GM18870 (cell line): ENCODE data around the gene AQP6.
"Not testable (repeated sequence)": the region's sequence is repeated elsewhere in the genome, so short reads cannot be mapped to it uniquely, and the experiment has no call there.

Source experiments
- ATAC-seq: cut with Tn5 transposase; IDR thresholded peaks from one replicate; pipeline ENCODE4 v1.9.1; 2021; ENCODE audit warnings: moderate library complexity; ENCODE audit not compliant: unreplicated experiment

The AQP6 gene

DNA sequence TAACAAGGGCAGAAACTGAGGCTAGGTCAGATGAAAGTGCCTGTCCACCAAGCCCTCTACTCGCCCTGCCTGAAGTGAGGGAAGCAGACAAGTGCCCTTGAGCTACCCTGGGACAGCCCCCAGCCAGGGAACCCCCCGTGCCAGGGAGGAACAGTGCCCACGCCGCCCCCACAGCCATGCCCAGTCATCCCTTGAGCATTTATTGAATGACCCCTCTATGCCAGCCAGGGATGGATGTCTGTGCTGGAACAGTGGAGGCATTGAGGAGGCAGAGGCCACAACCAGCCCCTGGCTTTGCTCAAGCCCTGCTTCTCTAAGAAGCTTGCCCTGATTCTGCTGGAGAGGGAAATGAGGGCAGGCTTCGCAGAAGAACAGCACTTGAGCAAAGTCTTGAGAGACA lies 3.7 kb upstream of the AQP6 start:
- ATAC-seq = no peak

DNA sequence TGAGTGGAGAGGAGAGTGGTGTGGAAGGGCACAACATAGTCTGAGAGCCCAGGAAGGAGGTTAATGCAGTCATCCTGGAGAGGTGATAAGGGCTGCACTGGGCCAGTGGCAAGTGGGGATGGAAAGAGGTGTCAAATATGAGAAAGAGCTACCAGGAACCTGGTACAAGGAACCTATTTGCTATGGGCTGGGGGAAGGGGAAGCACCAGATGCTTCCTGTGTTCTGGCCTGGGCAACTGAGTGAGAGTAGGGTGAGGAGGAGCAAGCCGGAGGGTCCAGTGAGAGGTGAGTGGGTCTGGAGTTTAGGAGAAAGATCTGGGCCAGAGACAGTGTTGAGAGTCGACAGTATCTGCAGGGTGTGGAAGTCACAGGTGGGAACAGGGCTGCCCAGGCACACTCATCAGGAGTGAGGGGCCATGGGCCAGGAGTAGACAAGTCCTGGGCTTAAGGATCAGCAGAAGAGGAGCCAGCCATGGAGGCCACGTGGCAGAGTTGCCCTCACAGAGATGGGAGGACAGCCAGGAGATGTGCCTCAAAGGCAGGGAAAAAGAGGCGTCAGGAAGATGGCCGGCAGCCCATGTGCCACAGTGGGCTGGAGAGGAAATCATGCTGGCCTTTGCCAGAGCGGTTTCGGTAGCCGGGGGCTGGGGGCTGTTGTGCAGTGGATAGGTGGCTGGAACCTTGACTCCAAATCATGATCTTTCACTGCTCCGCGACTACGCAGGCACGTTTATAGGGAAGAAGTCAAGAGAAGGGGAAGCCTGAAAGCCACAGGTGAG lies 2.9 kb upstream of the AQP6 start:
- ATAC-seq = no peak

DNA sequence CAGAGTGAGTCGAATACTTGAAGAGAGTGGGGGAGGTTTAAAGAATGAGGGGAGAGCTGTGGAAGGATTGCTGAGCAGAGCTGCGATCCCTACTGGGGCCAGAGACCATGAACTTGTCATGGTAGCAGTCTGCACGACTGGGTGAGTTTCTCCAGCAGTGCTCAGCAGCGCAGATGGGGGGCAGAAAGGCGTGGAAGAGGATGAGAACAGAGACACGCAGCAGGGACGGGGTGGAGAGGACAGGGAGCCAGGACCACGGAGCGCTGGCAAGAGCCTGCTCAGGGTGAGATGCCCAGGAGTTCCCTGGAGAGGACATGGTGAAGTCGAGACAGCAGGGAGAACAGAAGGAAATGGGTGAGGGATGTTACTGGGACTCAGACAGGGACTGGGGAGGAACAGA lies 2.1 kb upstream of the AQP6 start:
- no peak for ATAC-seq

DNA sequence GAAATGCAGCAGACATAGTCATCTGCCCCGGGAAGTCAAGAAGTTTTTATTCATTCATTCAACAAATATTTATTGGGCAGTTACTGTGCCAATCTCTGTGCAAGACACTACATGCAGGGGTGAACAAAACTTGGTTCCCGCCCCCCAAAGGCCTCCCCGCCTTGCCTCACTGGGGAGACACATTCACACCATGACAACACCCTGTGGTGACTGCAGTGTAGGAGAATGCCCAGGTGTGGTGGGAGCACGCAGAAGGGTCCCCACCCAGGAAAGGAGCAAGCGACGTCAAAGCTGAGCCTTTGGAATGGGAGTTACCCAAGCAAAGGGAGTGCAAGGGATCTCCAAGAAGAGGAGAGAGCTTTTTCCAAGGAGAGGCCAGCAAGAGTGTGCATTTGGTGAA lies 1.6 kb upstream of the AQP6 start:
- no peak for ATAC-seq

DNA sequence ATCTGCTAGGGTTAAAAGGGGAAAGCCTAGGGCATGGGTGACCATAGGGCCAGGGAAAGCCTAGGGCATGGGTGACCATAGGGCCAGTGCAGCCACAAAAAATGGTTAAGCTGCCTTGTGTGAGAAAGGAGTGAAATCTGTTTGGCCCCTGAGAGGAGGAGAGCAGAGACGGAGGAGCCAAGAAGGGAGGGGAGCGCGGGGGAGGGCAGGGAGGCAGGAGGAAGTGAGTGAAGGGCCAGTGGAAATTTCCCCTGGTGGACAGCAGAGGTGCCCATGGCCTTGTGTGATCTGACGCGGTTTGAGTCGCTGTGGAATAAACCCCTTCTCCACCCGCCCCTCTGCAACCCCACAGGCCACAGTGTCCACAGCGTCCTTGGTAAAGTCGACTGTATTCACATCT lies 618 bp upstream of the AQP6 start:
- ATAC-seq = no peak

DNA sequence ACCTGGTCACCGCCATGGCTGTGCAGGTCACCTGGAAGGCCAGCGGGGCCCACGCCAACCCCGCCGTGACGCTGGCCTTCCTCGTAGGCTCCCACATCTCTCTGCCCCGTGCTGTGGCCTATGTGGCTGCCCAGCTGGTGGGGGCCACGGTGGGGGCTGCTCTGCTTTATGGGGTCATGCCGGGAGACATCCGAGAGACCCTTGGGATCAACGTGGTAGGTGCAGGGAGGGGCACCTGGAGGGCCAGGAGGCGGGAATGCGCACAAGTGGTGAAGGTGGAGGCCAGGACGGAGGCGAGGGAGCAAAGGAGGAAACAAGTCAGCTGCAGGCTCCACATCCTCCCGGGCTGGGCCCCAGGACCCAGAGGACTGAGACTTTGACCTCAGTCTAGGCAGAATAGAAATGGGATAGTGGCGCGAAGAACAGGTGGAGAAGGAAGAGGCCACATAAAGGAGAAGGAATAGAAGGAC lies 649 bp downstream of the AQP6 start:
- ATAC-seq = no peak

DNA sequence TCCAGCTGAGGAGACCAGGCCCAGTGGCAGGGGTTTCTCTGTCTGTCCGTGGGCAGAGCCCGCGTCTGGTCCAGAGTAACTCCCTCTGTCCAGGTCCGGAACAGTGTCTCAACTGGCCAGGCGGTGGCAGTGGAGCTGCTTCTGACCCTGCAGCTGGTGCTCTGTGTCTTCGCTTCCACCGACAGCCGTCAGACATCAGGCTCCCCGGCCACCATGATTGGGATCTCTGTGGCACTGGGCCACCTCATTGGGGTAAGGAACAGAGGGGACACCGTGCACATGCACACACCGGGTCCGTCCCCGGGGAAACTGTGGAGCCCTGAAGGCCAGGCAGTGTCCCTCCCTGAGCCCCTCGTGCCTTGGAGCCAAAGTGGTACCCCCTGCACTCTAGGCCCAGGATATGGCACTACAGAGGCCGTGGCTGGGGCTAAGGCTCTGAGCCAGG lies 1.5 kb downstream of the AQP6 start:
- ATAC-seq = no peak

DNA sequence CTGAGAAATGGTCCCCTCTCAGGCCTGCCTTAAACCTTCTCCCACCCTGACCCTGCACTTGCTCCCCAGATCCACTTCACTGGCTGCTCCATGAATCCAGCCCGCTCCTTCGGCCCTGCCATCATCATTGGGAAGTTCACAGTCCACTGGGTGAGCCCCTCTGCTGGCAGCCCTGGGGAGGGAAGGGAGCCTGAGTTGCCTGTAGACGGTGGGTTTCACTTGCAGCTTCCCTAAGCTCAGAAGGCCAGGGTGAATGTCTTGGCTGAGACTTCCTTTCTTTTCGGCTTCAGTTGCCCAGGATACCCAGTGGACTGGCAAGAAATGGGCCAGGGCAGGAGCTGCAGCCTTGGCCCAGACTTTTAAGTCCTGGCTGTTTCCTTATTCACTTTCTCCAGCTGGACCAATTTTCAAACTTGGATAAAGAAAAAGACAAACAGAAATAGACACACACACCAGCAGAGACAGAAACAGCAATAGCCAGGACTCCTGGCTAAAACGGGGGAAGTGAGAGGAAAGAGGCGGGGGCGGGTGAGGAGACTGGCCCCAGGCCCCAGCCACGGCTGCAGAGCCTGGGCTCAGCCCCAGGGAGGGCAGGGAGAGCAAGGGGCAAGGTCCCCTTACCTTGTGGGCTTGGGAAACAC lies 2.0 kb downstream of the AQP6 start:
- no peak for ATAC-seq

DNA sequence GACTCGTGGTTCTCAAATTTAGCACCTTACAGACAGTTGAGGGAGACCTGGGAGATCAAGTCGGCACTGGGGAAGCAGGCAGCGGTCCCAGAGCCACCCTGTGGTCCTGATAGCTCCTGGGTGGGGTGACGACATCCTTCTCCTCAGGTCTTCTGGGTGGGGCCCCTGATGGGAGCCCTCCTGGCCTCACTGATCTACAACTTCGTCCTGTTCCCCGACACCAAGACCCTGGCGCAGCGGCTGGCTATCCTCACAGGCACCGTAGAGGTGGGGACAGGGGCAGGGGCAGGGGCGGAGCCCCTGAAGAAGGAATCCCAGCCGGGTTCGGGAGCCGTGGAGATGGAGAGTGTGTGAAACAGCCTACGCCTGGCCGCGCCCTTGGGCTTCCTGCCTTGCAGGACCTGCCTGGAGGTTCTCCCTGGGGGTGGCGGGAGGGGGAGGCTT lies 2.6 kb downstream of the AQP6 start:
- ATAC-seq = no peak

DNA sequence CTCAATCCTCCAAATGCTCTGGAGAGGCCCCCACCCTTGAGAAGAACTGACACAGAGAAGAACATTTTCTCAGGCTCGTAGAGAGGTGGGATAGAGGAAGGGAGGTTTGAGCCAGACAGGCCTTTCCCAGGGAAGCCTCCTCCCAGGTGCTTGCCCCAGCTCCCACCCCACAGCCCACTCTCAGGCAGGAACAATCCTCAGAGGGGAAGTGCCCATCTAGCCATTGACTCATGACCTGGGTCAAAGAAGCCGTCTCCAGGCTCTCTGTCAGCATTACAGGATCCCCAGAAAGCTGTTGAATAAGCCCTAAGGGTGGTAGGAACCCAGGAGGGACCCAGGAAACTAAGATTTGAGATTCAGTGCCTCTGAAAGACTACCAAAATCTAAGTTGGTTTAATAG lies 3.8 kb downstream of the AQP6 start:
- ATAC-seq = no peak

DNA sequence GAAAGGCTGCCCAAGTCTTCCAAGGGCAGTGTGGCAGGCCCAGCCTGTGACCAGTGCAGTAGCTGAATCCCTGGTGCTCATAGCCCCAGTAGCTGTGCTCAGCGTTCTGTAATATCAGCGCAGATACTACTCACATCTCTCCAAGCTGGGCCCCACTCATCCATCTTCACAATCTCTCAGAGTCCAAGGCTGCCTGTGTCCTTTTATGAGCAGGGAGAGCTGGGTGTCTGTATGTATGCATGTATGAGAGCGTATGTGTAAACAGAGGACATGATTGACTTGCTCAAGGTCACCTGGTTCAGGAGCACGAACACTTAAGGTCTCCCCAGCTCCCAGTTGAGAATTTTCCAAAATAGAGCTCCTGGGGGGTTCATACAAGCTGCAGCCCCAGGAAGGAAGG lies 5.4 kb downstream of the AQP6 start:
- ATAC-seq = no peak

DNA sequence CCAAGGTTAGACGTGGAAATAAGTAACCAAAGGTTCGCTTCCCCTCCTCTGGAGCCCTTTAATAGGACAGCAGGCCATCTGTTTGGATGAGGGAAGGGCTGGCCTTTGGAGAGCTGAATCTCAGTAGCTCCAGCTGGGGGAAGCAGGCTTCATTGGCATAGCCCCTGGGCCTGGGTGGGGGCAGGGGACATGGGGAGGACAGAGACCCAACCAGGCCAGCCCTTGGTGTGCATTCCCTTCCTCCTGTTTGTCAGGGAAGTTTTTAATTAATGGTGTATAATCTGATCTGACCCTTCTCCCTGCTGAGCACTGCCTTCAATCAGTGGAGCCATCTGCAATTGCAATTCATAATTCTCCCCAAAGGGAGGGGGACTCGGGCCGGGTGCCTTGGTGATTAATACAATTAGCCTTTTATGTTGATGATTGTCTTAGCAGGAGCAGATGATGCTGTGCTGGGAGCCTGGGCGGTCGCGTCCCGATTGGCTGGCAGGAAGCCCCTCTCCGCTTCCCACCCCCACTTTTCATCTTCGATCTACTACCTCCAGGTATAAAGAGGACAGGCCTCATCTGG lies 6.4 kb downstream of the AQP6 start:
- ATAC-seq = no peak

DNA sequence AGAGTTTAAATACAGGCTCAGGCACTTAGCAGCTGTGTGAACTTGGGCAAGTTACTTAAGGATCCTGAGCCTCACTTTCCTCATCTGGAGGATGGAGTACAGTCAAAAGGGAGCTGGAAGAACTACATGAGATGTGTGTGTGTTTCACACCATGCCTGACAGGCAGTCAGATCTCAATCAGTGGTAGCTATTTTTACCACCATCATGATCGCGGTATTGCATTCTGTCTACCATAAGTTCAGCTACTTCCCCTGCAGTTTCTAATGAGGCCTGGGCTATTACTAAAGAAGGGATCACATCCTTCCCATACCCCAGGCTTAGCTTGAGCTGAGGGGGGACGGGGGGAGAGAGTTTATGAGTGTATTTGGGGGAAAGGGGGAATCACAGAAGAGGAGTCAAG lies 7.0 kb downstream of the AQP6 start:
- ATAC-seq = no peak

DNA sequence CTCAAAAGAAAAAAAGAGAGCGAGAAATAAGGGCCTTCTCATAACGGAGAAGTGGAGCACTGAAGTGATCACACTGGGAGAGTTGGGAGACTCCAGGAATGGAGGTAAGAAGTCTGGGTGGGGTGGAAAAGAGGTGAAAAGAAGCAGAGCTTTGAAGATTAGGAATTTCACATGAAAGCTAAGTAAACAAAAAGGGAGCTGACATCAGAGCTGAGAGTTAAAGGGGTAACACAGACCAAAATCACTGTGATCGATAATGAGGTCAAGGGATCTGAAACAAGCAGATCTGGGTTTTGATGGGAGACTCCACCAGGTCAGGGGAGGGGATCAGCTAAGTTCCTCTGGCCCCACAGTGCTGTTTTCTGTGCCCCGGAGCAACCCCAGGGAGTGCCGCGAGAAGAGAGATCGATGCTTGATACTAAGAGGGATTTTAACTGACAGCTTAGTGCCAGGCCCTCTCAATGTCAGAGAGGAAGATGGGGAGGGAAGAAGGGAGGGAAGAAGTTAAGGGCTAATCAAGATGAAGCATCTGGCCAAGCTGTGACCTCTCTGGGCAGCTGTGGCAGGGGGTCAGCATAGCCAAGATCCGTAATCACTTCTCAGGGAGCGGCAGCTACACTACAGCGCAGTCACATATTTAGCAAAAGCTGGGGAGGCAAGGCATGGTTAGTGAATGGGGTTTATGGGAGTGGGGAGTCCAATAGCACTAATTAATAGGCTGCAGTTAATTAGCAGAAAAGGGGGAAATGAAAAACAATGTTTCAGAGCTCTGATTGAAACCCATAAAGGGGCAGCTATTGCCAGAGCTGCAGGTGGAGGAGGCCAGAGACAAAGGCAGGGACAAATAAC lies 8.0 kb downstream of the AQP6 start:
- ATAC-seq = no peak

DNA sequence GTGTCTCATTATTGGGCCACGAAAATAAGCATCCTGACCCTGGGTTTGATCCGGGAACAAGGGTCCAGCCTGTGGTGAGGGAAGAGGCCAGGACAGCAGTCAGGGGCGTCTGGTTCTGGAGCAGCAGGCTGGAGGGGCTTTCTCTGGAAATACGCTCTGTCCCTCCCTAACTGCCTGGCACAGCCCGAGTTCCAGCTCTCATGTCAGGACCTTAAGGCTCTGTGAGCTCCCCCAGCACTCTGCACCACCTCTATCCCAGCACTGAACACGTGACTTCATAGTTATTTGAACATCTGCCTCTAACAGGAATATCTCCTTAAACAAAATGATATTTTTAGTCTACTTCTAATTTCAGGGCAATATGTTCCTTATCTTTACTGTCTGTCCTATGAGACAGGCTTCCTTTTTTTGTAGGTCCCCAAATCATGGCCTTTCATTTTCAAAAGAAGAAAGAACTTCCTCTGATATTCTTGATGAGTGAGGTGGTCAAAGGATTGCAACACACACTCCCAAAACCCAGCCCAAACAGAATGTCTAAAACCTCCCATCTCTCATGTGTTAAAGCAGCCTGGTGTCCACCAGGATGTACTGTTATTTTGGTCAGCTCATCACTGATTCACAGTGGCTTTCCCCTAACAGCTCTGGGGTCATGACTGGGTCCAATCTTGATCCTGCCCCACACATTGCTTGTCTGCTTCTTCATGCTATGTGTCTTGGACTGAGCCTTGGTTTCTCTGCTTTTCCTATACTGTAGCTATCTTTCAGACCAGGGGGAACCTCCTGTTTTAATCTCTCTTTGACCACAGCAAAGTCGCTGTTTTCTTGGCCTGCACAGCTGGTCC lies 9.7 kb downstream of the AQP6 start:
- ATAC-seq = no peak

DNA sequence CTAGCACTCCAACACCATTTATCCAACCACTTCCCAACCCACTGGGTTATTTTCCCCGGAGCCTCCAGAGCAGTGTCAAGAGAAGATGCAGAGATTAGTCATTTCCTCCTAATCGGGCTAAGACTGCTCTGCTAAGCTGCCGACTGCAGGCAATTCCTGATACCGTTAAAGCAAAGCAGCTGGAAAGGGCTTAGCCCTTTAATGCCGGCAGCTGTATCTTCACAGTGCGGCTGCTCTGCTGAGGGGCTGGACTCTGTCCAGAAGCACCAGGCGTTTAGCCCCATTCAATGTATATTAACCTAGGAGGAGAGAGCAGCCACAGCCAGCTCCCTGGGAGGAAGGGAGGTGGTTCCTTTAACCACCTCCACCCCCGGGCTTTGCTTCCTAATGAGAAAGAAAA lies 11.1 kb downstream of the AQP6 start:
- ATAC-seq = no peak

DNA sequence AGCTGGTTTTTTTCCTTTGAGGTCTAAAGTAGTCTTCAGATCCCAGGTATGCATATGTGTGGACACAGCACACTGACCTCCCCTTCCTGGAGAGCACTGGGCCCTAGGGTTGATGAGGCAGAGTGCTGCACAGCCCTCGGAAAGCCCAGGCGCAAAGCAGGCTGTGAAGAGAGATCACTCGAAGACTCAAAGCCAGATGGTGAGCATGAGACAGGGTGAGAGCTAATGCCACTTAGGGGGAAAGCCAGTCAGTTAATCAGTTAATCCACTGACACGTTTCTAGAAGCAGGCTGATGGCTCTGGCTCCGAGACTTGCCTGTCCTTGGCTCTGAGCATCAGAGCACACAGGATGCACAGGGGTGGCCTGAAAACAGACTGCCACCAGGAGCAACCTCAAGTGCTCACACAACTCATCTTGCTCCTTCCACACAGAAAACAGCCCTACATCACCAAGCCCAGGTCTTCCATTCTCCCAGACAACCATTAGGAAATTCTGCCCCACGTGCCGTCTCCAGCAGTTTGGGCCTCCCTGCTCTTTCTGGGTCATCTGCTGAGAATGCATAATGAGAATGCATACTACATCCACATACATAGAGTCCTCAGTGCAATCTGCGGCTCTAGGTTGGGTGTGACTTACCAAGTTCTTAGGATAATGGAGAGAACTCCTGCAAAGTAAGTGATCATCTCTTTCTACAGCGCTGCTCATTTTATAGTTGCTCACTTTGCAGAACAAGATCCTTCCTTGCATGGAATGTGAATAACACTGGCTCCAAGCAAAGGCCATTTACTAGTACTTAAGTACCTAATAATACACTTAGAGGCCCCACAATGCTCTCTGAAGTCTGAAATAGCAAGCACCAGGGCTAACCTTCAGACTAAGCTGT lies 12.0 kb downstream of the AQP6 start:
- ATAC-seq = no peak

DNA sequence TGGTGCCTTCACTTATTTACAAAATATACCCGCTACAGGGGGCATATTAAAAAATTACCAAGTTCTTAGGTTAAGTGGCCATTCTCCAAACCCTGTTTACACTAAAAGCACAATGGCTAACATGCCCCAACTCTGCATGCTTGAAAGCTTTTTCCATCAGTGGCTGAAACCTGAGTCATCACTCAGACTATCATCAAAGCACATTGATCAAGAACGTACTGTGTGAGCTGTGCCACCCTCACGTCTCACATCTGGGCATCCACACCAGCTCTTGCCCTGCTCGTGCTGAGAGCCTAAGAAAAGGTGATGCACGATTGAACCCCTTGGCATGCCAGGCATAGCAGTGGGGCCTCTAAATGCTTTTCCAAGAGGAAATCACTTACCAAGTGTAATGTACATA lies 13.2 kb downstream of the AQP6 start:
- no peak for ATAC-seq

DNA sequence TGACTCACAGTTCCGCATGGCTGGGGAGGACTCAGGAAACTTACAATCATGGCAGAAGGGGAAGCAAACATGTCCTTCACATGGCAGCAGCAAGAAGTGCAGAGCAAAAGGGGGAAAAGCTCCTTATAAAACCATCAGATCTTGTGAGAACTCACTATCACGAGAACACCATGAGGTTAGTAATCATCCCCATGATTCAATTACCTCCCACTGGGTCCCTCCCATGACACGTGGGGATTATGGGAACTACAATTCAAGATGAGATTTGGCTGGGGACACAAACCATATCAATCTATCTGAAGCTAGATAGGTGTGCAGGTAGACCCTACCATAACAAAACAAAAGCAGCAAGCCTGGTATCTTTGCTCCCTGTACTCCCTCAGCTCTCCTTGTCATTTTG lies 13.7 kb downstream of the AQP6 start:
- not testable (repeated sequence) for ATAC-seq
